NCI-H1092 (cell line): ENCODE results near the gene ATG10.
"Not testable (repeated sequence)": the region's sequence is repeated elsewhere in the genome, so short reads cannot be mapped to it uniquely, and the experiment has no call there.

Source experiments
- DNase-seq: peaks from one replicate; lab custom pipeline; 2025; lab: John Stamatoyannopoulos, UW

Gene ATG10

DNA sequence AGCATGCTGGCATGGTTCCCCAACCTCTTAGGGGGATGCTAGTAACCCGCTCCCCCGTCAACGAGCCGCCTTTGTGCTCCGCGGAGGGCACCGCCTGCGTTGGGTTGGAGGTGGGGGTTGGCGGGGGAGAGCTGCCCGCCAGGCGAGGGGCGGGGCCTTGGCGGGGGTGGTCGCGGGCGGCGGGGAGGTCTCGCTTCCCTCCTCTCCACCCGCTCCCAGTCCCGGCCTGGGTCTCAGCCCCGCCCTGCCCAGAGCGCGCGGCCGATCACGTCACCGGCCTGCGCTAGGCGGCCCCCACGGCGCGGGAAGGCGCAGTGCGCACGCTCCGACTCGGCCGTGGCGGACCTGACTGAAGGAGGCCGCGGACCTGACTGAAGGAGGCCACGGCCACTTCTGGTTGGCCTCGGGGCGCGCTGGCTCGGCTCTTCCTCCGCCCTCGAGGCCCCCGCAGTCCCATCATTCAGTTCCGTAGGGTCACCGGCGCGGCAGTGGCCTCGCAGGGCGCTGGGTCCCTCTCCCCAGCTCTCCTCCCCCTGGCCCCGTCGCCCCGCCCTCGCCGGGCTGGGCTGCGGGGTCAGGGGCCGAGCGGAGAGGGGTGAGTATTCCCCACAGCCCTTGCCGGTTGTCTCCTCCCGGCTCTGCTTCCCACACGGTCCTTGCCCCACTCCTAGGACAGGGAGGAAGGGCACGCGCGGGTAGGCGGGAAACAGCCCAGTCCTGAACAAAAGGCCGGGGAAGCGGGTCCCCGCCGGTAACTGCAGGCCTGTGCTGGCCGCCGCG, at the start of gene ATG10:
ATG10 (plus strand) TSS at position 312 of the 780 bp plus-strand sequence. CDS start 15,548 bp downstream, outside the sequence.
- DNase-seq = peak; percentile 88

DNA sequence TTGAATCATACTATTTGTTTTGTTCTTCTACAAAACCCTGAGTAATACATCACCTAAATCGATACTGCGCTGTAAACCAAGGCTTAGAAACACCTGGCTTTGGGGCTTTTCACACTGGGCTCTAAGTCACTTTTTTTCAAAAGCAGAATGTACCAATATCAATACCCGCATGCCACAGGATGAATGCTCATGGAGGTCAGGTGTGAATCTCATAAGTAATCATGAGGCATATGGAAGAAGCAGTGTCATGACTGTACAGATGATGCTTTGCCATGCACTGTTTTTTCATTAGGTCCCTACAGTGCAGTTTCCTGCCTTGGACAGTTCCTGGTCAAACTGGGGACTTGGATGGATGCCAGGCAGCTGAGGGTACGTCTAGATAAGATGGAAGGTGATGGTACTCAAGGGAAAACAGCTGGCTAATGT, 49.0 kb upstream of the ATG10 start:
- peak; percentile 12 for DNase-seq

GRCh38 chr5:81924442-81924841, 47.4 kb upstream of the ATG10 start:
- DNase-seq = peak; percentile 60

- no peak for DNase-seq
These were observed 46.8 kb upstream of the ATG10 start for GRCh38 chr5:81925009-81925408.

- DNase-seq = no peak
These were observed 45.8 kb upstream of the ATG10 start for GRCh38 chr5:81925981-81926380.

GRCh38 chr5:81936066-81936465, 35.8 kb upstream of the ATG10 start:
- no peak for DNase-seq

- no peak for DNase-seq
These were observed 35.1 kb upstream of the ATG10 start for GRCh38 chr5:81936750-81937149.

DNA sequence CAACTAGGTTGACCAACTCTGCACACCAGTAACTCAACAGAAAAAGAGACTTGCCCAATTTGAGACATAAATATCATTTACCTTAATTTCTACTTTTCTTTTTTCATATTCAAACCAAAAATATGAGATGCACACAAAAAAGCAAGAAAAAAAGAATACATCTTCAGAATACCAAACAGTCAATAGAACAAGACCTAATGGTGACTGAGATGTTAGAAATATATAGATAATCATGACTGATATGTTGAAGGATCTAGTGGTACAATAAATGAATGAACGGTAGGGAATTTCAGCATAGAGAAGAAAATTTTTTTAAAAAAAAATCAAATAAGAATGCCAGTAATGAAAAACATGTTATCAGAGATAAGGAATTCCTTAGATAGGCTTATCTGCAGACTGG, 29.1 kb upstream of the ATG10 start:
- DNase-seq = no peak

DNA sequence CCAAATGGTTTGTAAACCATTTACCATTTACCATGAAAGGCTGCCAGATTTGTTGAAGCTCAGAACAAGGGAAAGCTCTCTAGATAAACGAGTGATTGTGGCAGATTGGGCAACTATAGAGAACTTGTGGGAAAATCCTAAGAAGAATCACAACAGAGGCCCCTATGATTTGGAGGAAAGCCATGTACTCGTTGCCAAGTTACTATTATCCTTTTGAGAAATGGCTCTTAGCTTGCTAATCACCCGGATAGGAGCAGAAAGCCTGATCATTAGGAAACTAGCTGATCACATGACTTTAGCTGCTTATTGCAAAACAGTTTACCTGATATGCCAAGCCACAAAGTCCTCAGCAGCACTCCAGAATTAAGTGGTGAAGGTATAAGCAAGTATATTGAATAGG, 23.5 kb upstream of the ATG10 start:
- DNase-seq = no peak

DNA sequence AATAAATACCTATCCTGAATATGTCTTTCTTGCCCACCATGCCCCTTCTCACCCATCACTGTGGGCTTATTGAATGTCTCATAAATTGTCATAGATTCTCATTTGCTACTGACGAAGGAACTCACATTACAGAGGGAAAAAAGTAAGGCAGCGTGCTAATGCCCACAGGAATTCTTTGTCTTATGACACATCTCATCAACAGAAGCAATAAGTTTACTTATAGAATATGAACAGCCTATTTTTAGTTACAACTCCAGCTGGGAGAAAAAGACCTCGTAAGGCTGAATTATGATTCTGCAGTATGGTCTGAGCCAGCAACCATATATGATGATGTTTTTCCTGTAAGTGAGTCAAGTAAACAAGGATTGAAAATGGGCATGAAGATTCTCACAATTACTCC, 22.4 kb upstream of the ATG10 start:
- DNase-seq = no peak

- no peak for DNase-seq
These were observed 20.8 kb upstream of the ATG10 start for GRCh38 chr5:81950996-81951395.

- not testable (repeated sequence) for DNase-seq
These were observed 17.0 kb upstream of the ATG10 start for GRCh38 chr5:81954796-81955195.

DNA sequence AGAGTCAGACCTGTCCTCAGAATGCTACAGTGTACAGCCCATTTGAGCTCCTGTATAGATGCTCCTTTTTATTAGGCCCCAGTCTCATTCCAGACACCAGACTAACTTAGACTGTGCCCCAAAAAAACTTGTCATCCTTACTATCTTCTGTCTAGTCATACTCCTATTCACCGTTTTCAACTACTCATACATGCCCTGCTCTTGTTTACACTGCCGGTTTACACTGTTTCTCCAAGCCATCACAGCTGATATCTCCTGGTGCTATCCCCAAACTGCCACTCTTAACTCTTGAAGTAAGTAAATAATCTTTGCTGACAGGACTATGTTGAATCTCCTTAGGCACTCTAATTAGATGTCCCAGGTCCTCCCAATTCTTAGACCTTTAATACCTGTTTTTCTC, 13.7 kb upstream of the ATG10 start:
- not testable (repeated sequence) for DNase-seq

DNA sequence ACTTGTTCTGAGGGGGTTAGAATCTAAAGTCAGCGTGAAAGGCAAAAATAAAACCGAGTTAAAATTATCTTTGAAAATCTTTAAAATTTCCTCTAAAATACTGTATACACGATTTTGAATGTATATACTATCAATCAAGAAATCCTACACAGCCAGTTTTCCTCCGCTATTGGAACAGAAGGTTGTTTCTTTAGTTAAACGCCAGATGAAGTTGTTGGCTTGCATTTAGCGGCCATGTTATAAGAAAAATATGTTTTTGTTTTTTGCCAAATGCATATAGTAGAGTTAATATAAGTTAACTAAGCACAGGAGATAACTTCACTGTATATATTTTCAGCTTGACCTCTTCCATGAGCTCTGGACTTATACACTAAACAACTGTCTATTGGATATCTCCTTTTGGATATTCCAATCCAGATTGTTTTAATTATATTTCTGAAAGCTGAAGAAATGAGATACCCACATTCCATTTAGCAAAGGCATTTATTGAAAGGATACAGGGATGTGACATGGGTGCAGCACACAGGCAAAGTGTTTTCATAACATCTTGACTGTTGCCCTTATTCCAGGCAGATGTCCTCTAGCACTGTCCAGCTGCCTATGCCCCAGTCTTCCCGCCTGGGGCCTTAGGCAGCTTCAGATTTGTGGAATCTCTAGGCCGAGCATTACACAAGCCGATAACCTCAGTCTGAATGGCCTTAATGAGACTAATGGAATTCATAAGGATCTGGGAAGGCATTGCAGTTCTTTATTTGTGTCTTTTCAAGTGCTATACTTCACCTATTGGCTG, 10.0 kb upstream of the ATG10 start:
- no peak for DNase-seq

GRCh38 chr5:81963544-81963943, 8.3 kb upstream of the ATG10 start:
- DNase-seq = no peak

- DNase-seq = no peak
These were observed 6.3 kb upstream of the ATG10 start for GRCh38 chr5:81965524-81965923.

DNA sequence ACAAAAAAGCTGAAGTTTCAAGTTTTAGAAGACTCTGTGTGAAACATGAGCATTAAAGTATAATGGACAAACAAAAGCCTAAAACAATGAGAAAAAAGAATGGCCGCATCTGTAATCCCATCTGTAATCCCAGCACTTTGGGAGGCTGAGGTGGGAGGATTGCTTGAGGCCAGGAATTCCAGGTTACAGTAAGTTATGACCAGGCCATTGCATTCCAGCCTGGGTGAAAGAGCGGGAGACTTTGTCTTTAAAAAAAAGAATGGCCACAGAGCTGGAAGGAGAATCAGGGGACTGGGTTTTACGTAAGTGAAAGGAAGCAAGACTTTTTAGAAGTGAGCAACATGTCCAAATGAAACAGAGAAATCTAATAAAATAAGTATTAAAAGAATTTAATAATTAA, 2.6 kb upstream of the ATG10 start:
- no peak for DNase-seq

DNA sequence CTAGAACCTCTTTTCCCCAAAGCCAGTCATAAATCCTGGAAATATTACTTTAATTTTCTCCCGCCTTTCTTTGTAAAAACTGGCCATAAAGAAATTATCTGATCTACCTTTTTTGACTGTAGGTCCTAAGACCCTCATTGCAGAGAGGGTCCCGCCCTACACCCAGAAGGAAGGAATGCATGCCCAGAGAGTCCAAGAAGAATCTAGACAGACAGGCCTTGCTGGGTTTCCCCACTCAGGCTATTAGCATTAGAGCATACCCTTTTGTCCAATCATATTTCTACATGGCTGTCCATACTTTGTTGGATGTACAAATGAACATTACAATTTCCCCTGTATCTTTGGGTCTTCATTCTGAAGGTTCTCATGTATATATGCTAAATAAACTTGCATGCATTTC, 1.9 kb upstream of the ATG10 start:
- no peak for DNase-seq

GRCh38 chr5:81971111-81971711, 612 bp upstream of the ATG10 start:
- DNase-seq = no peak

DNA sequence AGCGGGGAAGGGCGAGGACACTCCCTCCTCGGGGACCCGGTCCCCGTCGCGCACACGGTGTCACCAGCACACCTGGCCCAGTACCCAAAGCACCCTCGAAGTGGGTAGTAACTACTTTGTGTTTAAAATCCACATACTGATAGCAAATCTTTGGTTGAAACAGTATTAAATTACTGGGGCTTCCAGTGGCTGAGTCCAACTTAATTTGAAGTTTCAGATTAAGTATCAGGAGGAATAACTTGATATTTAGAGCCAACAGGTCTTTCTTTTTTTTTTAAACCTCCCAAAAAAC, 615 bp downstream of the ATG10 start:
- no peak for DNase-seq

GRCh38 chr5:81980160-81980559, 8.3 kb downstream of the ATG10 start:
- no peak for DNase-seq

GRCh38 chr5:81980598-81981260, 8.9 kb downstream of the ATG10 start:
- DNase-seq = no peak
